Muscle layer of colon (tissue), 2 donors: ENCODE results near the gene TIMM23.
"Not testable (repeated sequence)": the region's sequence is repeated elsewhere in the genome, so short reads cannot be mapped to it uniquely, and the experiment has no call there.

Experiments used
- H3K27ac ChIP-seq: one replicate; pipeline ENCODE4 v1.7.0; 2013; ENCODE audit warnings: low read depth, mild to moderate bottlenecking, low read length, moderate library complexity
- H3K27me3 ChIP-seq, 2 donors: one replicate each; pipeline ENCODE4 v1.7.0; 2013; ENCODE audit warnings: low read length in 2 of 2, mild to moderate bottlenecking in 2 of 2; ENCODE audit not compliant: insufficient read depth in 2 of 2, control insufficient read depth in 1 of 2
- H3K36me3 ChIP-seq: one replicate; pipeline ENCODE4 v1.7.0; 2013; ENCODE audit warnings: mild to moderate bottlenecking, low read length; ENCODE audit not compliant: insufficient read depth
- H3K4me1 ChIP-seq: one replicate; pipeline ENCODE4 v1.7.0; 2013; ENCODE audit warnings: mild to moderate bottlenecking, low read length; ENCODE audit not compliant: insufficient read depth
- H3K4me3 ChIP-seq, 2 donors: one replicate each; pipeline ENCODE4 v1.7.0; 2013; ENCODE audit warnings: low read length in 2 of 2, low read depth in 1 of 2, mild to moderate bottlenecking in 1 of 2, moderate library complexity in 1 of 2
- H3K9ac ChIP-seq: one replicate; pipeline ENCODE4 v1.7.0; 2013; ENCODE audit warnings: low read length
- H3K9me3 ChIP-seq: one replicate; pipeline ENCODE4 v1.7.0; 2013; ENCODE audit warnings: mild to moderate bottlenecking, low read length
- donor health status: abdominal sarcoma.
- donor health status: Adenocarcinoma of cecum.

Gene TIMM23

DNA sequence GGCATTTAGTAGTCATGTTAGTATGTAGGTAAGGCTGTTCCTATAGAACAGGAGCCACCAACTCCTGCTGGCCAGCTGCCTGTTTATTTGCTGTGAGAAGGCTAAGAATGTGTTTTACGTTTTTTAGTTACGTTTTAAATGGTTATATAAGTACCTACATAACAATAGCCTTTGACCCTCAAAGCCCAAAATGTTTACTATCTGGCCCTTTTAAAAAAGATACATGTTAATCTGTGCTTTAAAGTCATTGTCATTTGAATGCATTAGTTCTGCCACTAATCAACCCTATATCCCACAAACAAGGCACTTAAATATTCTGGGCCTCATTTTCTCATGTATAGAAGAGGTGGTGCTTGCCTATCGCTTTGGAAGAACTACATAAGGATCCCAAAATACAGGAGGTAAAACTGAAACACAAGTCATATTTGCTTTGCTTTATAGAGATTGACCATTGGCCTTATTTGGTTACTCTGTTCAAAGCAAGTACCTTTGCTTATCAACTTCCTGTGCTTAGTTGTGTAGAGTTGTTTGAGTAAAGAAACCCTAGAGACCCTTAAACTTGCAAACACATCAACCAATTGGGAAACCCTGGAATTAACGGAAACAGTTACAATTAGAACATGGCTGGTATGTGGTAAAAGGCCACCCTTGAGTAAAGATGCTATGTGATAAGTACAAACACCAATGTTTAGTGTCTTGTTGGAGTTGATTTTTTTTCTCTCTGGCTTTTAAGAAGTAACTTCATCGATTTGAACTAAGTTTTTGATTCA is 25.9 kb downstream of the TIMM23 start:
- Histone ChIP-seq H3K9me3 (no peaks in the 10 kb centered on the region), H3K4me1 (no peaks in the 10 kb centered on the region), H3K36me3 (peaks cover 31% of the 10 kb centered on the region), H3K27me3 (no peaks in the 10 kb centered on the region), H3K4me3 (no peak overlapping the region), H3K27ac (no peak overlapping the region), H3K9ac (no peak overlapping the region)

- peaks cover 49% of the 10 kb centered on the region for H3K36me3 ChIP-seq
- not testable (repeated sequence) for H3K27me3 ChIP-seq, H3K27ac ChIP-seq, H3K9me3 ChIP-seq, H3K4me3 ChIP-seq, H3K4me1 ChIP-seq, H3K9ac ChIP-seq
Observed at GRCh38 chr10:45999955-46000354, 27.7 kb downstream of the TIMM23 start.

DNA sequence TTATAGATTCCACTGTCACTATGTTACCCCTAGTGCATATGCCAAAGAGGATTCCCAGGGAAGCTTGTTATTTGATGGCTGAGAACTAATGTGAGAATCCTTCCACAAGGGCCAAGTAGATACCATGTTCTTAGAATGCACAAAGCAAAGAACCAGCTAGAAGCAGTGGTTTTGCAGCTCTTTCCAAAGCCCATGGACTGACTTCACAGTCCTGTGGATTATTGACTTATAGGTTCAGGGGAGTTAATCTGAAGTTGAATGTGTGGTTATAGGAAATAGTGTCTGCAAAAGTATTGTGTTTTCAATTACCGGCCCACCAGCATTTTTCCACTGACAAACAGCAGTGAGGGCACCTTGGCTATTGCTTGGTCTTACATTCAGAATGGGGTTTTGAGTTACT is 28.2 kb downstream of the TIMM23 start:
- peaks cover 55% of the 10 kb centered on the region for H3K36me3 ChIP-seq
- no peak overlapping the region for H3K27ac ChIP-seq
- H3K27me3 ChIP-seq, result no peaks in the 10 kb centered on the region
- no peak overlapping the region for H3K9ac ChIP-seq
- no peaks in the 10 kb centered on the region for H3K4me1 ChIP-seq
- H3K4me3 ChIP-seq, result no peak overlapping the region
- no peaks in the 10 kb centered on the region for H3K9me3 ChIP-seq

DNA sequence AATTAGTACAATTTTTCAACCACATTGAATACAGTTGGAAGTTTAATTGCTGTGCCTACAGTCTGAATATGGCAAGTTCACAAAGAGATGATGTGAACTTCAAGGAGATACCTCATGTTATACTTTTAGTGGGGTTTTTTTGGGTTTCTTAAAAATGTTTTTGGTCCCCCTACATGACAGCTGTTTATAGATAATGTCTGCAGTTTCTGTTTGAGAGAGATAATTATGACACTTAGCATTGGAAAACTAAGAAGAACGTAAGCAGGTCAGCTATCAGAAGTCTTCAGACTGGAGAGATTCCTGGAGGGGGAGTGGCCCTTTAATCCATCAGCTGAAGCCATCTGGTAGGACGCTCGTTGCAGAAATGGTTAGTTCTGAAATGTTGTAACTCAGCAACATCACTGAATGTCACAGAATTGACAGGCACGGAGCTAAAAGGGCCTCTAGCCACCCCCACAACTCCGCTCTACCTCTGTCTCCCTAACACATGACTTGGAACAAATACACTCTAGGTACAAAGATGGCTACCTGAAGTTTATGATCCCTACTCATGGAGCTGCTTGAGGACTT is 29.0 kb downstream of the TIMM23 start:
- Histone ChIP-seq H3K9me3 (no peaks in the 10 kb centered on the region), H3K4me1 (no peaks in the 10 kb centered on the region), H3K4me3 (no peak overlapping the region), H3K27ac (no peak overlapping the region), H3K27me3 (no peaks in the 10 kb centered on the region), H3K9ac (no peak overlapping the region), H3K36me3 (peaks cover 62% of the 10 kb centered on the region)

- not testable (repeated sequence) for H3K9ac ChIP-seq, H3K27ac ChIP-seq, H3K4me3 ChIP-seq, H3K27me3 ChIP-seq, H3K4me1 ChIP-seq, H3K9me3 ChIP-seq
- peaks cover 70% of the 10 kb centered on the region for H3K36me3 ChIP-seq
Observed at GRCh38 chr10:46002189-46002687, 29.9 kb downstream of the TIMM23 start.

GRCh38 chr10:46002916-46003693 is 30.8 kb downstream of the TIMM23 start:
- Histone ChIP-seq H3K9me3 (no peaks in the 10 kb centered on the region), H3K27me3 (no peaks in the 10 kb centered on the region), H3K4me1 (no peaks in the 10 kb centered on the region), H3K4me3 (no peak overlapping the region), H3K9ac (no peak overlapping the region), H3K27ac (no peak overlapping the region), H3K36me3 (peaks cover 75% of the 10 kb centered on the region)

DNA sequence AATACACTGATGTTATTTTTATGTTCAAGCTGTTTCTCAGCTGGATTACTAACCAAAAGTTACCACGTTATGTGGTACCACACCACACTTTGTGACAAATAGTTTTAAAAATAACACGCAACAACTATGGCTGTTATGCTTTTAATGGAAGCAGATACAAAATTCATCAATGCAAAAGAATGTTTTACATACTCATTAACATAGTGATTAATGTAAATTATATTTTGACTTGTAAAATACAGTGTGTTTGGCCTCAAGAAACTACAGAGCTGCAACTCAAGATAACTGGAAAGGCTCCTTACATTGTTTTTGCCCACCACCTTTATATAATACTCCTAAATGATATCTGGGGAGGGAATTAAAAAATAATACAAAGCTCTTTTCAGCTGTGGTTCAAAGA is 32.7 kb downstream of the TIMM23 start:
- Histone ChIP-seq H3K9ac (no peak overlapping the region), H3K27me3 (no peaks in the 10 kb centered on the region), H3K9me3 (no peaks in the 10 kb centered on the region), H3K4me1 (no peaks in the 10 kb centered on the region), H3K27ac (no peak overlapping the region), H3K4me3 (no peak overlapping the region), H3K36me3 (peaks cover 94% of the 10 kb centered on the region)

GRCh38 chr10:46005383-46005782 is 33.1 kb downstream of the TIMM23 start:
- Histone ChIP-seq H3K4me3 (no peak overlapping the region), H3K27ac (no peak overlapping the region), H3K27me3 (no peaks in the 10 kb centered on the region), H3K4me1 (no peaks in the 10 kb centered on the region), H3K36me3 (peaks cover 96% of the 10 kb centered on the region), H3K9me3 (no peaks in the 10 kb centered on the region), H3K9ac (no peak overlapping the region)

GRCh38 chr10:46006219-46006618 is 33.9 kb downstream of the TIMM23 start:
- no peak overlapping the region for H3K27ac ChIP-seq
- no peaks in the 10 kb centered on the region for H3K9me3 ChIP-seq
- H3K4me3 ChIP-seq, result no peak overlapping the region
- H3K9ac ChIP-seq, result no peak overlapping the region
- no peaks in the 10 kb centered on the region for H3K27me3 ChIP-seq
- H3K4me1 ChIP-seq, result no peaks in the 10 kb centered on the region
- H3K36me3 ChIP-seq, result peaks cover 99% of the 10 kb centered on the region

DNA sequence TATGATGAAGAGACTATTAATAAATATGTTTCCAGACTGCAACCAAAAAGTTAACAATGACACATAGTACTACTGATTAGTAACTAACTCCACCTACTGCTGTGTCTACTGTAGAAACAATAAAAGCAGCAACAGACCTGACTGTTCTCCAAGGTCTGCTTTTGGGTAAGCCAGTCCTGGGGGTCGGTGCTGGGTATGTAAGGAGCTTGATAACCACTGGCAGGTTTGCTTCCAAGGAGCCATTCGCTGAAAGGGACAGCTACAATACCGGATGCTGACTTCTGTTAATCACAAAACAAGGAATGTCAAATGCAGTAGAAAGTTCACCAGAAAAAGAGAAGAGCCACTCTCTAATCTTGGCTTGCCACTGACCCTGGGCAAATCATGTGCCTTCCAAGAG is 40.5 kb downstream of the TIMM23 start:
- Histone ChIP-seq H3K4me3 (no peak overlapping the region), H3K36me3 (peaks cover 80% of the 10 kb centered on the region), H3K27ac (no peak overlapping the region), H3K27me3 (no peaks in the 10 kb centered on the region), H3K9ac (no peak overlapping the region), H3K9me3 (no peaks in the 10 kb centered on the region), H3K4me1 (peaks cover 6% of the 10 kb centered on the region)

DNA sequence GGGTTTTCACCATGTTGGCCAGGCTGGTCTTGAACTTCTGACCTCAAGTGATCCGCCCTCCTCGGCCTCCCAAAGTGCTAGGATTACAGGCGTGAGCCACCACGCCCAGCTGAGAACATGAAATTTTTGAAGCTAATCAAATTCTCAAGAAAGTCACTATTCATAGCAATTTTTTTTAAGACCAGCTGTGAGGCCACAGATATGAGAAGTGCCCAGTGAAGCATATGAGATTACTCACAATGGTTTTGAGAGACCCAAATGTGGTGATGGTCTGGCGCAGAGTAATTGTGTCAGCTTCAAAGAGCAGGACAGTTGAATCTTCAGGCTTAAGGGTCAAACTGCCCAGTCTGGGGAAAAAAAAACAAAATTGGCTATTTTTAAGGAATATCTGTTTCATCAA is 41.9 kb downstream of the TIMM23 start:
- Histone ChIP-seq H3K36me3 (peaks cover 65% of the 10 kb centered on the region), H3K9ac (no peak overlapping the region), H3K4me1 (peaks cover 14% of the 10 kb centered on the region), H3K9me3 (no peaks in the 10 kb centered on the region), H3K4me3 (no peak overlapping the region), H3K27ac (no peak overlapping the region), H3K27me3 (no peaks in the 10 kb centered on the region)
